Right atrium auricular region (tissue), 2 donors: ENCODE measurements around the gene SLC5A3. TPM values are rescaled to one million over a fixed set of nuclear protein-coding genes. Genes with fewer than 3 reads are reported as not detected.

Experiments
- DNase-seq: peaks from one replicate; pipeline ENCODE4 v3.0.0-alpha.2; 2019; ENCODE audit warnings: low spot score
- H3K27ac ChIP-seq, 2 donors: fragments of 200-600 bp; sonication (generic); 1 replicate in 1 of 2; 2 replicates in 1 of 2; pipeline ENCODE4 v1.5.1; 2016 to 2019
- H3K27me3 ChIP-seq, 2 donors: fragments of 200-600 bp; sonication (generic); one replicate each; pipeline versions ENCODE4 v1.5.1 to v1.6.0; 2017 to 2019
- H3K36me3 ChIP-seq: fragments of 200-600 bp; sonication (generic); one replicate; pipeline ENCODE4 v1.5.1; 2016
- H3K4me1 ChIP-seq, 2 donors: fragments of 200-600 bp; sonication (generic); one replicate each; pipeline versions ENCODE4 v1.5.1 to v1.6.0; 2017 to 2019
- H3K4me3 ChIP-seq, 2 donors: fragments of 200-600 bp; sonication (generic); 1 replicate in 1 of 2; 2 replicates in 1 of 2; pipeline ENCODE4 v1.5.1; 2017 to 2019; ENCODE audit warnings: mild to moderate bottlenecking in 1 of 2, moderate library complexity in 1 of 2
- H3K9me3 ChIP-seq, 2 donors: fragments of 200-600 bp; sonication (generic); one replicate each; pipeline ENCODE4 v1.5.1; 2019
- total RNA-seq, 2 donors: library from RNA; depleted of rRNA; stranded (reverse); fragments of >200 nt; gene quantifications; one replicate each; pipeline ENCODE4 v1.1.0, GENCODE V29; 2016
- TF ChIP-seq, protein P1 (sequence below), 2 donors: fragments of 200-600 bp; sonication (generic); IDR thresholded peaks; one replicate each; pipeline ENCODE4 v1.5.1; 2019; ENCODE audit warnings: antibody characterized with exemption in 2 of 2

SLC5A3 gene
- total RNA-seq, 2 donors from 2014 or later, result 4.4 to 4.6 TPM

DNA sequence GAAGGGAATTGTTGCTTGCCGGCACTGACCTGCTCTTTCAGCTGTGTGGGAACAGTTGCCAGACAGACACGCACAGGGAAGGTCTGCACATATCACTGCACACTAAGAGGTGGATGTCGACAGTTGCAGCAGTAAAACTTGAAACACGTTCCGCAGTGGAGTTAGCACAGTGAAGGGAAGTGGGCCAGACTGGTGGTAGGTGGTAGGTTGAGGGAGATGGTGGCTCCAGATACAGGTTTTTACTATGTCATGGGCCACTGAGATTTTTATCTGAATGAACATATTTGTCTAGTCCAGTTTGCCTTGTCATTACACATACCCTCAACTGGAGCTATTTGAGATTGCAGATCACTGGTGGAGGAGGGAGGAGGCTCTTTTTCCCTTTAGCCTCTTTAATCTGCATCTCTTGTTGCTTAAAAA lies 13.5 kb downstream of the SLC5A3 start:
- Histone ChIP-seq H3K36me3 (no peaks in the 10 kb centered on the region), H3K9me3 (no peaks in the 10 kb centered on the region), H3K27ac (no peak overlapping the region), H3K4me1 (peaks cover 0 to 20% of the 10 kb centered on the region in 2 donors), H3K4me3 (no peak overlapping the region), H3K27me3 (no peaks in the 10 kb centered on the region)
- DNase-seq, result no peak
- TF ChIP-seq, protein P1, sequence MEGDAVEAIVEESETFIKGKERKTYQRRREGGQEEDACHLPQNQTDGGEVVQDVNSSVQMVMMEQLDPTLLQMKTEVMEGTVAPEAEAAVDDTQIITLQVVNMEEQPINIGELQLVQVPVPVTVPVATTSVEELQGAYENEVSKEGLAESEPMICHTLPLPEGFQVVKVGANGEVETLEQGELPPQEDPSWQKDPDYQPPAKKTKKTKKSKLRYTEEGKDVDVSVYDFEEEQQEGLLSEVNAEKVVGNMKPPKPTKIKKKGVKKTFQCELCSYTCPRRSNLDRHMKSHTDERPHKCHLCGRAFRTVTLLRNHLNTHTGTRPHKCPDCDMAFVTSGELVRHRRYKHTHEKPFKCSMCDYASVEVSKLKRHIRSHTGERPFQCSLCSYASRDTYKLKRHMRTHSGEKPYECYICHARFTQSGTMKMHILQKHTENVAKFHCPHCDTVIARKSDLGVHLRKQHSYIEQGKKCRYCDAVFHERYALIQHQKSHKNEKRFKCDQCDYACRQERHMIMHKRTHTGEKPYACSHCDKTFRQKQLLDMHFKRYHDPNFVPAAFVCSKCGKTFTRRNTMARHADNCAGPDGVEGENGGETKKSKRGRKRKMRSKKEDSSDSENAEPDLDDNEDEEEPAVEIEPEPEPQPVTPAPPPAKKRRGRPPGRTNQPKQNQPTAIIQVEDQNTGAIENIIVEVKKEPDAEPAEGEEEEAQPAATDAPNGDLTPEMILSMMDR (IDR thresholded peaks at IDR 0.05), result no peak

DNA sequence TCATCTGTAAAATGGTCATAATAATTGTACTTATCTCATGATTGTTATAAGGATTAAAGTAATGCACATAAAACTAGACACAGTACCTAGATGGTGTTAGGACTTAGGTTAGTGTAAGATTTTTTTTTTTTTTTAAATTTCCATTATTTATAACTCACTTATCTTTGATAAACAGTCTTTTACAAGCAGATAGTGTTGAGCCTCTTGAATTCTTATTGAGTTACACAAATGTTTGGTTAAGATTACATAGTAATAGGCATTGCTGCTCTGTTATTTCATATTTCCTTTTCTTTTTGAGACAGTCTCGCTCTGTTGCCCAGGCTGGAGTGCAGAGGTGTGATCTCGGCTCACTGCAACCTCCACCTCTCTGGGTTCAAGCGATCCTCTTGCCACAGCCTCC lies 15.4 kb downstream of the SLC5A3 start:
- Histone ChIP-seq H3K27ac (no peak overlapping the region), H3K27me3 (no peaks in the 10 kb centered on the region), H3K36me3 (no peaks in the 10 kb centered on the region), H3K9me3 (no peaks in the 10 kb centered on the region), H3K4me3 (no peak overlapping the region), H3K4me1 (peaks cover 0 to 12% of the 10 kb centered on the region in 2 donors)
- TF ChIP-seq, protein P1 (IDR thresholded peaks at IDR 0.05), result no peak
- no peak for DNase-seq

DNA sequence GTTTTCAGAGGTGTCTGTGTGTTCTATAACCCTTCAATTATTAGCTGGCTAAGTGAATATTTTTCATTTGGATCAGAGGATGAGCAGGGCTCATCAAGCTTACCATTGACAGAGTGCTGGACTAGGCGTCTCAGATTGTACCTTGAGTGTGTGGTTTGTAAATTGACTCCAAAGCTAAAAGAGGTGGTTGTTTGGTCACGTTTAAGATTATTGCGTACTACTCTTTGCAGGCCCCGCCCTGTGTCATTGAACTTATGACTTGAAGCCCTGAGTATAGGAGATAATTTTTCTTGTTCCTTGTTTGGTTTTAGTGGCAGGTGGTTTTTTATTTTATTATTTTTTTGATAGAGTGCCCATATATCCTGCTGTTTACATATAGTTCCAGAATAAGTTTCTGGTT lies 17.7 kb downstream of the SLC5A3 start:
- Histone ChIP-seq H3K36me3 (peaks cover 12% of the 10 kb centered on the region), H3K4me3 (no peak overlapping the region), H3K27me3 (no peaks in the 10 kb centered on the region), H3K4me1 (peaks cover 0 to 10% of the 10 kb centered on the region in 2 donors), H3K9me3 (no peaks in the 10 kb centered on the region), H3K27ac (no peak overlapping the region)
- TF ChIP-seq, protein P1 (IDR thresholded peaks at IDR 0.05), result no peak
- no peak for DNase-seq

- TF ChIP-seq, protein P1 (IDR thresholded peaks at IDR 0.05), result peak in 1 of 2 donors; percentile 33
- no peak overlapping the region for H3K27ac ChIP-seq
- no peaks in the 10 kb centered on the region for H3K9me3 ChIP-seq
- no peaks in the 10 kb centered on the region for H3K27me3 ChIP-seq
- peaks cover 0 to 4% of the 10 kb centered on the region in 2 donors for H3K4me1 ChIP-seq
- H3K36me3 ChIP-seq, result peaks cover 13% of the 10 kb centered on the region
- no peak overlapping the region for H3K4me3 ChIP-seq
- DNase-seq, result no peak
These were observed 18.2 kb downstream of the SLC5A3 start for GRCh38 chr21:34091607-34092006.

DNA sequence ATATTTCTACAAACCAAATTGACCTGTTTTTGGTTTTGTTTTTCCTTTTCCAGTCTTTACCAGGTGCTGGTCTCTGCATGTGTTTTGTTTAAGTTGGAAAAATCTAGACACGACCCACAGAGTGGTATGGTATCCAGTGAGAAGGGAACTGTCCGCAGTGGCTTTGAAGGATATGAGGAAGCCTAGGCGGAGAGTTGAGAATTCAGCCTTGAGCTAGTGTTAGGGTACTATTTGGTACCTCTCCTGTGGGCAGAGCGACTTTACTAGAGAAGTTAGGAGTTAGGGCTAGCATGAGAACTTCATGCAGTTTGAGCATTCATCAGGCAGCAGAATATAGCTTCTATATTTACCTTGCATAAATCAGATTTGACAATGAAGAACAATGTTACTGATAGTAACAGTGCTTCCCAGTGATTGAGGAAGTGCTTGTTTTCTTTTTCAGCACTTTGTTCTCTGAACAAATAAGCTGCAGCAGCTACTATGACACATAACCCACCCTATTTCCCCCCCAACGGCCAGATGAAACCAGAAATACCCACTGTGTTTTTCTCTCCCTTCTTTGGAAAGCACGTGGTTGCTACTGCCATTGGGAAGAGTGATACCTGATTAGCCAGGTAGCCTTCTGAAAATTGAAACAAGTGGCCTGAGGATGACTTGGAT lies 19.0 kb downstream of the SLC5A3 start:
- Histone ChIP-seq H3K9me3 (no peaks in the 10 kb centered on the region), H3K4me1 (peaks cover 0 to 4% of the 10 kb centered on the region in 2 donors), H3K4me3 (no peak overlapping the region), H3K27me3 (no peaks in the 10 kb centered on the region), H3K36me3 (peaks cover 13% of the 10 kb centered on the region), H3K27ac (no peak overlapping the region)
- TF ChIP-seq, protein P1 (IDR thresholded peaks at IDR 0.05), result no peak
- no peak for DNase-seq

DNA sequence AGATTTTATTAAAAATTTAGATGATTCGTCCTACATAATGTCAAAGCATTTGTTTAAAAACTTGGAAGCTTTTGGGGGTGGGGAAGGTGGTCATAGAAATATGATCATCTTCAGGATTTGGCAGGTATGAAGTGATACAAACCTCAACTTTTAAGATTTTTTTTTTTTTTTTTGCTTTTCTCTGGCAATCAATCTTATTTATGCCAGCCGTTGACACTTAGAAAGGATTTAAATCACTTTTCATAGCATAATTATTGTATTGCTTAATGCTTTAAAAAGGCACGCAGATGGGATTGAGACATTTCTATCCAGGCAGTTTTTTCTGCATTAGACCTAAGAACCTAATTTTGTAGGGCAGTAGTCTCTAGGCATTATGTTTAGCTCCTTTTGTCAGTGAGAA lies 19.7 kb downstream of the SLC5A3 start:
- Histone ChIP-seq H3K9me3 (no peaks in the 10 kb centered on the region), H3K4me3 (no peak overlapping the region), H3K4me1 (peaks cover 0 to 4% of the 10 kb centered on the region in 2 donors), H3K27me3 (no peaks in the 10 kb centered on the region), H3K27ac (no peak overlapping the region), H3K36me3 (peaks cover 13% of the 10 kb centered on the region)
- DNase-seq, result no peak
- TF ChIP-seq, protein P1 (IDR thresholded peaks at IDR 0.05), result no peak
